Activated CD8-positive, alpha-beta T cell treated with anti-CD3 and anti-CD28 coated beads, Interleukin-2, amount 10 ng/mL, durations not matched to agents 7 days and 5 days (primary cell): ENCODE results near the gene NDUFB3. TPM values are rescaled to one million over a fixed set of nuclear protein-coding genes. Genes with fewer than 3 reads are reported as not detected.

Experiments used
- ATAC-seq: fragments of 150-1000 bp; cut with Tn5 transposase; one replicate; pipeline ENCODE4 v1.10.0; 2021; ENCODE audit warnings: moderate library complexity
- CTCF ChIA-PET: fragments of 350-600 bp; sonication (Branson Sonifier 250); formaldehyde crosslinking; loops from one replicate; lab custom pipeline; 2021; ENCODE audit warnings: antibody characterized with exemption; lab: Charles Lee
- POLR2A ChIA-PET: fragments of 350-600 bp; sonication (Branson Sonifier 250); formaldehyde crosslinking; loops from one replicate; lab custom pipeline; 2021; ENCODE audit warnings: antibody characterized with exemption; lab: Charles Lee
- DNase-seq: peaks from one replicate; pipeline ENCODE4 v3.0.0-alpha.2; 2020
- H3K27ac Mint-ChIP-seq: one replicate; pipeline ENCODE4 v1.8.0; 2021; ENCODE audit warnings: mild to moderate bottlenecking, mixed read lengths
- H3K27me3 Mint-ChIP-seq: one replicate; pipeline ENCODE4 v1.8.0; 2021; ENCODE audit warnings: low read depth, mixed read lengths
- H3K36me3 Mint-ChIP-seq: one replicate; pipeline ENCODE4 v1.8.0; 2021; ENCODE audit warnings: low read depth, mixed read lengths
- H3K4me1 Mint-ChIP-seq: one replicate; pipeline ENCODE4 v1.8.0; 2021; ENCODE audit warnings: low read depth, mixed read lengths
- H3K4me3 Mint-ChIP-seq: one replicate; pipeline ENCODE4 v1.8.0; 2021; ENCODE audit warnings: mild to moderate bottlenecking, mixed read lengths
- H3K9me3 Mint-ChIP-seq: one replicate; pipeline ENCODE4 v1.8.0; 2022; ENCODE audit warnings: mixed read lengths; ENCODE audit not compliant: insufficient read depth
- total RNA-seq, 2 experiments: library from RNA; stranded (reverse); gene quantifications; one replicate each; pipeline ENCODE4 v1.2.3, GENCODE V29; 2021

NDUFB3 gene
- total RNA-seq, 2 experiments from 2014 or later = 167 to 173 TPM

DNA sequence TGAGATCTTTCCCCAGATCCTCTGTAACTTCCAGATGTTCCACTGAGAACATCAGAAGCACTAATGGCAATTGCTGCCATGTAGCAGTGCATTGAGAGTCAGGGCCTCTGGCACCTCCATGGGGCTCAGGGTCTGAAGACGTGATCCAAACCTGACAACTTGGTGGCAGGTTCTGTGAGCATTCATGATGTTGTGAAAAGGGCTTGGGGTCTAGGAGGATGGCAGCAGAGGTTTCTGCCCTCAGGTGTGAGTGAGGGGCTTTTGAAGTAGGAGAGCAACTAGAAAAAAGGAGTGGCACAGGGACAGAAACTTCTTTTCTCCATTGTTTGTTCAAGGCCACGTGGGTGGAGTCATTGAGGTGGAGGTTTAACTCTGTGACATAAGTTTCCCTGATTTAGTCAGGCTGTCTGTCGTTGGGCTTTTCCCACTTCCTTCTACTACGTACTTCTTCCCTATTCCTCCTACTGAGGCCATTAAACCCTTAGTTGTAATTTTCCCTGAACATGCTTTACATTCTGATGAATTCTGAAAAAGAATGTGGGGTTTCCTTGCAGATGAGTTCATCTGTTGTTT lies 57.2 kb downstream of the NDUFB3 start:
- peak; percentile 48 for DNase-seq
- H3K4me3 Mint-ChIP-seq = peak overlapping the region; percentile 63
- ChIA-PET CTCF (interaction anchor here (1.0 to 5.6 kb wide), 4 partner anchors 30 to 228 kb away, joined by 4 to 48 read pairs (median 8); partner anchors contain the start of gene CASP10), POLR2A (interaction anchor here (0.5 to 5.7 kb wide), 10 partner anchors 10 to 240 kb away, joined by 3 to 238 read pairs (median 4); partner anchors contain the start of genes CASP8, CFLAR, HYCC2 and NDUFB3)
- no peaks in the 10 kb centered on the region for H3K27me3 Mint-ChIP-seq
- no peak for ATAC-seq
- H3K4me1 Mint-ChIP-seq = peaks cover 82% of the 10 kb centered on the region
- peaks cover 59% of the 10 kb centered on the region for H3K36me3 Mint-ChIP-seq
- H3K27ac Mint-ChIP-seq = peak overlapping the region; percentile 92
- H3K9me3 Mint-ChIP-seq = no peaks in the 10 kb centered on the region

DNA sequence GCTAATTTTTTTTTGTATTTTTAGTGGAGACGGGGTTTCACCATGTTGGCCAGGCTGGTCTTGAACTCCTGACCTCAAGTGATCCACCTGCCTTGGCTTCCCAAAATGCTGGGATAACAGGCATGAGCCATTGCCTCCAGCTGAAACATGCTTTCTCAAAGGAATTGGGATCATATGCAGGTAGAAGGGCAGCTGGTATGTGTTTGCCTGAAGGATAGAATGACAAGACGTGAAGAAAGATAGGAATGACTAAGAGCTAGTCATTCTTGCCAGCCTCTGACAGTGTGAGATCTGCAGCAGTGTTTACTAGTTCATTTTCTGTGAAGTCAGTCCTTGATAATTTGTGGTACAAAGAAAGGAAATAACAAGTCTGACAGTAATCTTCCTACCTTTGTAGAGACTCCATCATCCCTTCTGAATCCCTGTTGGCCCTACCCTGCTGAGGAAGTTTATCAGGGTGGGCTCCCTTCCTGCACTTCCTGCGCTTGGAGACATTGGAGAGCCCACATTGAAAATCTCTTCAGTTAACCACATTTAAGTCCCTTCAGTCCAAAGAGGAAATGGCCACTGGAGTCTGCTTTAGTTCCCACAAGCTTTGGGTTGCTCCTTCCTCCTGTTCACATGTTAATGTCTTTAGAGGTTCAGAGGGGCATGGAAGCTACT lies 58.9 kb downstream of the NDUFB3 start:
- no peaks in the 10 kb centered on the region for H3K27me3 Mint-ChIP-seq
- POLR2A ChIA-PET = interaction anchor here (0.6 to 5.7 kb wide), 13 partner anchors 12 to 266 kb away, joined by 3 to 238 read pairs (median 4); partner anchors contain the start of genes CASP10, CASP8, CFLAR and CLK1
- peak; percentile 43 for DNase-seq

DNA sequence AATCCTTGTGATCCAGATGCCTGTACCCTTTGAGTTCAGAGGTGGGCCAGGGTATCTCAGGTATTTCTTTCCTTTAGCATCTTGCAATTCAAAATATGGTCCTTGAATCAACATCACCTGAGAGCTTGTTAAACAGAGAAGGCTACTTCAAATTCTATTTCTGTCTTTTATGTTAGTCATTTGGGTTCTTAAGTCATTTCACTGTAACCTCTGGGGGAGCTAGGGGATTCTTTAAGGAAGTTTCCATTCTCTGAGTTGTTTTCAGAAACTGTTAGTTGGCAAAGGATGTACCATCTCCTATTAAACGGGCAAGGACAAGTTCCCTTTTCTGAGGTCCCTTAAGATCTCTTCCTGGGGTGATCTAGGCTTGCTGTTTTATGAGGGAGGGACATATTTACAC lies 60.7 kb downstream of the NDUFB3 start:
- ChIA-PET CTCF (interaction anchor here (0.8 to 5.6 kb wide), 6 partner anchors 16 to 169 kb away, joined by 3 to 48 read pairs (median 4); partner anchors contain the start of gene ORC2), POLR2A (interaction anchor here (5.7 kb wide), 1 partner anchor 14 kb away, joined by 238 read pairs; the partner anchor contains the start of gene CFLAR)
- ATAC-seq (no peak), DNase-seq (no peak)
- Mint-ChIP-seq H3K4me1 (peaks cover 53% of the 10 kb centered on the region), H3K36me3 (peaks cover 63% of the 10 kb centered on the region), H3K27ac (peak overlapping the region; percentile 60), H3K27me3 (no peaks in the 10 kb centered on the region), H3K9me3 (no peaks in the 10 kb centered on the region), H3K4me3 (peak overlapping the region; percentile 13)

More for the DNA sequence above, 58.9 kb downstream of the NDUFB3 start:
- Mint-ChIP-seq H3K36me3 (peaks cover 54% of the 10 kb centered on the region), H3K9me3 (no peaks in the 10 kb centered on the region), H3K27ac (peak overlapping the region; percentile 85), H3K4me1 (peaks cover 72% of the 10 kb centered on the region), H3K4me3 (peak overlapping the region; percentile 62)
- ATAC-seq = peak; percentile 48
- CTCF ChIA-PET = interaction anchor here (0.6 to 5.6 kb wide), 10 partner anchors 8 to 229 kb away, joined by 3 to 48 read pairs (median 4); partner anchors contain the start of genes CASP10 and ORC2

Other genes starting within 250 kb of the NDUFB3 start
- 100 to 1,000 TPM; 122 to 126 TPM for gene CLK1, start 207.3 kb upstream of the NDUFB3 start, total RNA-seq
- gene PPIL3, start 182.9 kb upstream of the NDUFB3 start, total RNA-seq = 10 to 100 TPM; 81.6 to 82.9 TPM
- gene NIF3L1, start 182.6 kb upstream of the NDUFB3 start, total RNA-seq = 10 to 100 TPM; 37.0 to 39.0 TPM
- 10 to 100 TPM; 47.4 to 57.2 TPM for gene ORC2, start 108.3 kb upstream of the NDUFB3 start, total RNA-seq
- gene HYCC2, start 330 bp upstream of the NDUFB3 start, total RNA-seq = 10 to 100 TPM; 35.9 to 40.2 TPM
- 10 to 100 TPM; 90.4 to 95.0 TPM for gene CFLAR, start 44.2 kb downstream of the NDUFB3 start, total RNA-seq
- 10 to 100 TPM; 40.7 to 42.8 TPM for gene CASP10, start 111.1 kb downstream of the NDUFB3 start, total RNA-seq
- gene CASP8, start 188.5 kb downstream of the NDUFB3 start, total RNA-seq = 10 to 100 TPM; 62.7 to 63.2 TPM